Progenitor cell of endocrine pancreas (in vitro differentiated cells): ENCODE results near the gene PARP6. TPM values are rescaled to one million over a fixed set of nuclear protein-coding genes. Genes with fewer than 3 reads are reported as not detected.

Source experiments
- DNase-seq: peaks from one replicate; pipeline ENCODE4 v3.0.0; 2021; ENCODE audit warnings: low spot score; ENCODE audit not compliant: unreplicated experiment
- H3K27ac Mint-ChIP-seq: 2 replicates; pipeline ENCODE4 v1.8.0; 2021; ENCODE audit warnings: mild to moderate bottlenecking, moderate library complexity, mixed read lengths
- H3K27me3 Mint-ChIP-seq: 2 replicates; pipeline ENCODE4 v1.8.0; 2021; ENCODE audit warnings: mixed read lengths
- H3K36me3 Mint-ChIP-seq: 2 replicates; pipeline ENCODE4 v1.8.0; 2022; ENCODE audit warnings: mixed read lengths; ENCODE audit not compliant: insufficient read depth
- H3K4me1 Mint-ChIP-seq: 2 replicates; pipeline ENCODE4 v1.8.0; 2021; ENCODE audit warnings: low read depth, mixed read lengths
- H3K4me3 Mint-ChIP-seq: 2 replicates; pipeline ENCODE4 v1.8.0; 2021; ENCODE audit warnings: low read depth, mild to moderate bottlenecking, moderate library complexity, mixed read lengths
- H3K9me3 Mint-ChIP-seq: 2 replicates; pipeline ENCODE4 v1.8.0; 2021; ENCODE audit warnings: low read depth, mixed read lengths
- CTCF ChIP-seq: fragments of 200-600 bp; sonication (generic); IDR thresholded peaks from one replicate; pipeline ENCODE4 v1.5.0; 2021; ENCODE audit warnings: antibody characterized with exemption, mild to moderate bottlenecking; ENCODE audit not compliant: unreplicated experiment
- total RNA-seq: library from RNA; stranded (reverse); gene quantifications from 2 replicates; pipeline ENCODE4 v1.2.1, GENCODE V29; 2021

The PARP6 gene
- total RNA-seq, 1 donor from 2014 or later: 134 TPM

- no peaks in the 10 kb centered on the region for H3K9me3 Mint-ChIP-seq
- H3K27ac Mint-ChIP-seq: peak overlapping the region; percentile 42
- TF ChIP-seq CTCF: no peak
- peaks cover 63% of the 10 kb centered on the region for H3K4me1 Mint-ChIP-seq
- peaks cover 16% of the 10 kb centered on the region for H3K36me3 Mint-ChIP-seq
- no peak overlapping the region for H3K4me3 Mint-ChIP-seq
- DNase-seq: no peak
- H3K27me3 Mint-ChIP-seq: no peaks in the 10 kb centered on the region
Measured at GRCh38 chr15:72223278-72223677, 49.1 kb downstream of the PARP6 start.

- peak overlapping the region; percentile 83 for H3K27ac Mint-ChIP-seq
- no peak for DNase-seq
- no peaks in the 10 kb centered on the region for H3K27me3 Mint-ChIP-seq
- H3K9me3 Mint-ChIP-seq: no peaks in the 10 kb centered on the region
- peaks cover 58% of the 10 kb centered on the region for H3K4me1 Mint-ChIP-seq
- no peak for TF ChIP-seq CTCF
- peaks cover 19% of the 10 kb centered on the region for H3K36me3 Mint-ChIP-seq
- H3K4me3 Mint-ChIP-seq: peak overlapping the region; percentile 15
Measured at GRCh38 chr15:72222393-72222792, 50.0 kb downstream of the PARP6 start.

- Mint-ChIP-seq H3K27me3 (no peaks in the 10 kb centered on the region), H3K9me3 (no peaks in the 10 kb centered on the region), H3K4me3 (peak overlapping the region; percentile 32), H3K27ac (peak overlapping the region; percentile 41), H3K36me3 (peaks cover 24% of the 10 kb centered on the region), H3K4me1 (peaks cover 46% of the 10 kb centered on the region)
- no peak for DNase-seq
- no peak for TF ChIP-seq CTCF
Measured at GRCh38 chr15:72220687-72221086, 51.7 kb downstream of the PARP6 start.

- peaks cover 39% of the 10 kb centered on the region for H3K36me3 Mint-ChIP-seq
- no peak overlapping the region for H3K27ac Mint-ChIP-seq
- peaks cover 37% of the 10 kb centered on the region for H3K4me1 Mint-ChIP-seq
Measured at GRCh38 chr15:72217216-72217615, 55.1 kb downstream of the PARP6 start.

GRCh38 chr15:72216079-72216478 is 56.3 kb downstream of the PARP6 start:
- Mint-ChIP-seq H3K27ac (no peak overlapping the region), H3K4me3 (no peak overlapping the region), H3K27me3 (no peaks in the 10 kb centered on the region), H3K4me1 (peaks cover 29% of the 10 kb centered on the region), H3K36me3 (peaks cover 49% of the 10 kb centered on the region), H3K9me3 (no peaks in the 10 kb centered on the region)
- no peak for TF ChIP-seq CTCF
- DNase-seq: no peak

More at GRCh38 chr15:72217216-72217615, 55.1 kb downstream of the PARP6 start:
- no peak for DNase-seq
- Mint-ChIP-seq H3K27me3 (no peaks in the 10 kb centered on the region), H3K9me3 (no peaks in the 10 kb centered on the region), H3K4me3 (no peak overlapping the region)
- no peak for TF ChIP-seq CTCF
